ENCODE results near the gene RAI14.

RAI14 gene

DNA sequence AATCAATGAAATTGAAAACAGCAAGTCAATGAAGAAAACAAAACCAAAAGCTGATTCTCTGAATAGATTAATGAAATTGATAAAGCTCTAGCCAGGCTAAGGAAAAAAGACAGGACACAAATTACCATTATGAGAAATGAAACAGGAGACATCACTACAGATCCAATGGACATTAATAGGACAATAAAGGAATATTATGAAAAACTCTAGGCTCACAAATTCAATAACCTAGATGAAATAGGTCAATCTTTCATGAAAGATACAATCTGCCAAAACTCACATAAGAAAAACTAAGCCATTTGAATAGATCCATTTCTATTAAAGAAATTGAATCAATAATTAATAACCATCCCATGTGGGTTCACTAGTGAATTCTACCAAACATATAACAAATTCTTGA, 220.1 kb downstream of the RAI14 start:
- TF ChIP-seq, protein P1, sequence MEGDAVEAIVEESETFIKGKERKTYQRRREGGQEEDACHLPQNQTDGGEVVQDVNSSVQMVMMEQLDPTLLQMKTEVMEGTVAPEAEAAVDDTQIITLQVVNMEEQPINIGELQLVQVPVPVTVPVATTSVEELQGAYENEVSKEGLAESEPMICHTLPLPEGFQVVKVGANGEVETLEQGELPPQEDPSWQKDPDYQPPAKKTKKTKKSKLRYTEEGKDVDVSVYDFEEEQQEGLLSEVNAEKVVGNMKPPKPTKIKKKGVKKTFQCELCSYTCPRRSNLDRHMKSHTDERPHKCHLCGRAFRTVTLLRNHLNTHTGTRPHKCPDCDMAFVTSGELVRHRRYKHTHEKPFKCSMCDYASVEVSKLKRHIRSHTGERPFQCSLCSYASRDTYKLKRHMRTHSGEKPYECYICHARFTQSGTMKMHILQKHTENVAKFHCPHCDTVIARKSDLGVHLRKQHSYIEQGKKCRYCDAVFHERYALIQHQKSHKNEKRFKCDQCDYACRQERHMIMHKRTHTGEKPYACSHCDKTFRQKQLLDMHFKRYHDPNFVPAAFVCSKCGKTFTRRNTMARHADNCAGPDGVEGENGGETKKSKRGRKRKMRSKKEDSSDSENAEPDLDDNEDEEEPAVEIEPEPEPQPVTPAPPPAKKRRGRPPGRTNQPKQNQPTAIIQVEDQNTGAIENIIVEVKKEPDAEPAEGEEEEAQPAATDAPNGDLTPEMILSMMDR (IDR thresholded peaks at IDR 0.05; ENCODE audit: low read depth, low read length) = no peak
- no peak overlapping the region for H3K4me3 ChIP-seq (replicated peaks in 1 of 2; ENCODE audit: low read depth in 2 of 2, low read length in 2 of 2)
- DNase-seq (ENCODE audit: low read depth in 2 of 2) = no peak

DNA sequence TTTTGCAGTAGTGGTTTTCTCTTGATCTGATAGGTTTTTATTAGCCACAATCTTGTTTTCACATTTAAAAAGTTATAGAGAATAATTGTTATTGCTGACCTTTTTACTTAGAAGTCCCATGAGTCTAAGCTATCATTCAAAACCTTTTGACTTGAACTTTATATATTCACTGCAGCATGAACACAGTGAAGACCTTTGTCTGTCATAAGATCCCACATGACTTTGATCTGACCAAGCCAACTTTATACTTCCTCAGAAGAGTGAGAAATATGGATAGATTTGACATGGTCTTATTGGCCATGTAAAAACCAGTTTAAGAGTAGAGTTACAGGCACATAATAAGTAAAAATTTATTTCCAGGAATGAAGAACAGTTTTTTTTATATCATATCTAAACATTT, 225.1 kb downstream of the RAI14 start:
- no peak for DNase-seq (ENCODE audit: low read depth in 2 of 2)
- H3K4me3 ChIP-seq (replicated peaks in 1 of 2; ENCODE audit: low read depth in 2 of 2, low read length in 2 of 2) = no peak overlapping the region
- TF ChIP-seq, protein P1 (IDR thresholded peaks at IDR 0.05; ENCODE audit: low read depth, low read length) = no peak

Measured in cardiac fibroblast (primary cell).